Nucleus accumbens (tissue), 56 donors: Measurements from ENCODE around the gene TCTA.
A peak's percentile ranks its signal among the peaks of the same experiment; 100 is the strongest.

Experiments used
- DNase-seq, 56 donors: peaks; one replicate each; lab custom pipeline; 2025; lab: John Stamatoyannopoulos, UW

The TCTA gene

DNA sequence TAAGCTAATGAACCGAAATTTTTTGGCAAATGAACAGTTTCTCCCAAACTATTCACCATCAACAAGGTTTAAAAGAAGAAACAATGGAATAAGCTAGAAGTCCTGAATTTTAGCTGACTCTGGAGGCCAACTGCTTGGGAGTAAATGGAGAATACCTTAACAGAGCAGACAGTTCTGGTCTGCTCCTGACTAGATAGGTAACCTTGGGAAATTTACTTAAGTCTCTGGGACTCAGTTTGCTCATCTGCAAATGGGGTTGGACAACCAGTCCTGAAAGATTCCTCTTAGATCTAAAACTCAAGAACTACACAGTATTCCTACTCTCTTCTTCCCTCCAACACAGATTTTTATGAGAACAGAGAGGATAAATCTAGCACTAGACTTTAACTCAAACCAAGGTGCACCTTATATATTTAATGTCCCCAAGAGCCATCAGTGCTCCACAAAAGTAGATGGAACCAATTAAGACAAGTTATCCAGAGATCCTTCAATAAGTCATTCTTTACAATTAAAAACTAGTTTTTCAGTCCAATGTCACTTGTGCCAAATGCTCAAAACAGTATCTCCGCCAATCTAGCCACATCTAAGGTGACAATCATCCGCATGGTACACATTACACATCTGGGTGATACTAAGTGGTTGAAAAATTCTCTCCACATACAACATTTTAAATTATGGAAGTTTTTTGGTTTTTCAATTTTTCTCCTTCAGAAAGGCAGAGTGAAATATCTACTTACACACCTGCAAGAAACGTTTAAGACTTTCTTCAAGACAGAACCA is 2.0 kb upstream of the TCTA start:
- no peak for DNase-seq

DNA sequence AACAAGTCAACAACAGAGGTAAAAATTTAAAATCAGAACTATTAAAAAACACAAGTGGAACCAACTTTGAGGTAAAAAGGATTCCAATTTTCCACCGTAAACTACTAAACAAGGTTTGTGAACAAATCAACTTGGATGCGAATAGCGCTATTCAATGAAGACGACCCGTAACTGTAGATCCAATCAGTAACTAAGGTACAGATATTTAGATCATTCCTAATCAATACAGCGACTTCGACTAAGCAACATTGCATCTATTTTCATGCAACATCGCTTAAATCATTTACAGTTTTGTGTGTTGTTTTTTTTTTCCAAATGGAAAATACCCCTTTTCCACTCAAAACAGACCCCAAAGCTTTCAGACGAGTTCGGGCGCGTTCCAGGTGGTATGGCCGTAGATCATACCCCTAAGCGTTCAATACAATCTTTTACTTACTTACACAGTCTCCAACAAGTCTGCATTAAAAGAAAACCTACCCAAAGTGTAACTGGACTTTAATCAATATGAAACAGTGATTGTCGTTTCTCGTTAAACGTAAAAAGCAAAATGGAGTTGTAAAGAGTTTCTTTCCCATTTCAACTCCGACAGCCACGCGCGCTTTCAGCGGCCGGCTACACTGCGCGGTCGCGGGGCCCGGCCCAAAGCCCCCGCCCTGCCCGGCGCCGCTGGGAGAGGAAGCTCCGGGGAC is 1.2 kb upstream of the TCTA start:
- no peak for DNase-seq

DNA sequence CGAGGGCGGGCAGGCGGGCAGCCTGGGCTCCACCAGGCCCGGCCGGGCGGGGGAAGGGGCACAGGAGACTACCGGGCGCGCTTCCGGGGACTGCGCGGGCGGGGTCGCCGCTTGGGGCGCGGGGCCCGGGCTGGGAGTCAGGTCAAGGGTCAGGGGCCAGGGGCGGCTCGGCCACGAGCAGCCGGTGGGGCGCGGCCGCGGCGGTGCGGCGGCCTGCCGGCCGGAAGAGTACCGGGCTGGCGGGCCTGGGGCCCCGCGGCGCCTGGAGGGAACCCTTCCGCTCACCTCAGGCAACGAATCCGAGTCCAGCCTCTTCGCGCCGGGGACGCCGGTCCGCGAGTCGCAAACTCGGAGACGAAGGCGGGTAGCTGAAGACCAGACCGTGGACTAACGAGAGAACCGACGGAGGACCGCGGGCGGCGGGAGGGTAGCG is 672 bp upstream of the TCTA start:
- peak in 28 of 56 donors; percentile 3 to 80 (median 58) for DNase-seq

DNA sequence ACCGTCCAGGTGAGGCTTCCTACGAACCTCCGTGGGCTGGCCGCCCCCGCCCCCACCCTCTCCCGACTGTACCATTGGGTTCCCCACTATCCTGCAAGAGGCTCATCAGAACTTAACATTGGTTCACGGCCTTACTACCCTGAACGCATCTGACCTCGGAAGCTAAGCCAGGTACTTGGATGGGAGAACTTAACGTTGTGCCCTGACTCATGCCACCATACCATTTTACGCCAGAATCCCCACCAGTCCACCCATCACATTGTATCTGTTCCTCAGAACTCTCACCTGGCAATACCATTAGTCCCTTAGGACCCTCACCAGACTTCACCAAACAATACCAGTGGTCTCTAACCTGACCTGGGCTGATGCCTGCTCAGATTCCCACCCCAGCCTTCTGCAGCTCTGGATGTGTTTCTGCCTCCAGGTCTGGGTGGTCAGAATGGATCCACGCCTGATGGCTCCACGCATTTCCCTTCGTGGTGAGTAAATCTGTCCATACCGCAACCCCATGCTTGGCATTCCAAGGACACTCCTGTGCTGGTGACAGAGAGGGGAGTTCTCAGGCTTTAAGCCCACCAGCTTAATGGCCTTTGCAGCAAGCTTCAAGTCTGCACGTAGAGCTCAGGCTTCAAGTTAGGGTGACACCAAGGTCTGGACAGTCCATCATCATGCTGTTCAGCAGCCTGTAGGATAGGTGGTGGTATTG is 562 bp downstream of the TCTA start:
- no peak for DNase-seq

GRCh38 chr3:49413338-49413734 is 1.1 kb downstream of the TCTA start:
- no peak for DNase-seq

DNA sequence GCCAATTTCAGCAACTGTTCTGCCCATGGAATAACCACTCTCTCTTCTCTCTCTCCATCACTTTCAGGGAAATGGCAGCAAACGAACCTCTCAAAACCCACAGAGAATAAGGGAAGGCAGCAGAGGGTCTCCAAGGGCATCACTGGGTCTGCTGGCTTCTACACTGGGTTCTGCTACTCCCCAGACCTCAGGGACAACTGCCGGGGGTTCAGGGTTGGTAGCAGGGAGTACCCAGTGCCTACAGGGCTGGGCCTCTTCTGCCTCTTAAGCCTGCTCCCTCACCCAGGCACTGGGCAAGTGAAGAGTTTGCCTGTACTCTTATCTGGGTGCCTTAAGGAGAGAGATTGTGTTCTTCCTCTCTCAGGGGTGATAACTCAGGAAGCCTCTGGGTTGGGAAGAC is 2.5 kb downstream of the TCTA start:
- DNase-seq: no peak

GRCh38 chr3:49415931-49416601 is 3.8 kb downstream of the TCTA start:
- no peak for DNase-seq

GRCh38 chr3:49416867-49417266 is 4.6 kb downstream of the TCTA start:
- DNase-seq: no peak

GRCh38 chr3:49417516-49418120 is 5.4 kb downstream of the TCTA start:
- no peak for DNase-seq

DNA sequence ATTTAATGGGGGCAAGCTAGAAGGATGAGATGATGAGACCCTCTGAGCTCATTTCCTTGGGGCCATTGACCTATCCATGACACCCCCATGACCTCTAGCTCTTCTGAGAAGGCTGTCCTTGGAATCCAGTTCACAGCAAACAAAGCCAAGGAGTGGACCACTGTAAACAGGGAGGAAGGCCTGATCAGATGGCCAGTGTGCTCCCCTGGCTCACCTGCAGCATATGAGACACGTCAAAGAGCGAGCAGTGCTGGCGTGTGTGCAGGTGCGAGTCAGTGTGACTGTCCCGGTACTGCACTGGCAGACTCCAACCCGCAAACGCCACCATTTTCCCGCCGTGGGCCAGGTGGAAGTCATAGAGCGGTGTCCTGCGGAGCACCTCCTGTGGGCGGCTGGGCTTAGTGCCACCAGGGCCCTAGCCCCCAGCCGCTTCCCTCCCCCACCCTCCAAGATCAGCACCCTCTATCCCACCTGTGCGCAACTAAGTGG is 9.7 kb downstream of the TCTA start:
- DNase-seq: no peak

- peak in 23 of 56 donors; percentile 2 to 60 (median 21) for DNase-seq
Observed at GRCh38 chr3:49422379-49423248, 10.4 kb downstream of the TCTA start, which contains the start of gene AMT. Gene AMT, minus strand, starts transcription at chr3:49422473. Its CDS starts 23 bp downstream, at chr3:49422450.

DNA sequence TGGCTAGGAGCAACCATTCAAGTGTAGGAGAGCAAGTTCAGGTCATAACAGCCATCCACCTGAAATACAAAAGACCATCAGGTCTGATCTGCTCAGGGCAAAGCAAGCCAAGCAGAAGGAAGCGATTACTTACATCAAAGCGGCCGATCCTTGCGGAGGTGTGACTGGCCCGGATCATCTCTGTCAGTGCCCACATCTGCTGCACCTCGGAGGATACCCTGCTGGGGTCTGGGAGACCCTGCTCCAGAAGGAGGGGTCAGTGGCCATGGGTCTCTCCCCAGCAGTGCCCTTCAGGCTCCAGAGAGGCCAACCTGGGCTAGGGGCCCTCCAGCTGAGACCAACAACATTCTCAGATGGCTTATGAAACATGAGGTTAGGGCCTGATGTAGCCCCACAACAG is 12.6 kb downstream of the TCTA start:
- DNase-seq: no peak

DNA sequence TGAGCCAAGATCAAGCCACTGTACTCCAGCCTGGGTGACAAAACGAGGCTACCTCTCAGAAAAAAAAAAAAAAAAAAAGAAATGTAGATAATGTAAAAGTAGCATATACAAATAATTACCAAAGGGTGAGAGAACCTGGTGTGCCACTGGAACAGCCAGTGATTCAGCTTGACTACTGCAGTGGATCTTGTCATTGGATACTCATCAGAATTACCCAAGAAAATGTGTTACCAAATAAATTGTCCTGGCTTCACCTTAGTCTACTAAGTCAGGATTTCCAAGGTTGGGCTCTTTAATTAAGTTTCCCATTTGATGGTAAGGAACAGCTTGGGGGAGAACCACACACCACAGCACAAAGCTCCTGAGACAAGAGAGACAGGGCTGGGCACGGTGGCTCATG is 15.4 kb downstream of the TCTA start:
- DNase-seq: no peak

GRCh38 chr3:49428752-49429080 is 16.5 kb downstream of the TCTA start:
- DNase-seq: no peak

DNA sequence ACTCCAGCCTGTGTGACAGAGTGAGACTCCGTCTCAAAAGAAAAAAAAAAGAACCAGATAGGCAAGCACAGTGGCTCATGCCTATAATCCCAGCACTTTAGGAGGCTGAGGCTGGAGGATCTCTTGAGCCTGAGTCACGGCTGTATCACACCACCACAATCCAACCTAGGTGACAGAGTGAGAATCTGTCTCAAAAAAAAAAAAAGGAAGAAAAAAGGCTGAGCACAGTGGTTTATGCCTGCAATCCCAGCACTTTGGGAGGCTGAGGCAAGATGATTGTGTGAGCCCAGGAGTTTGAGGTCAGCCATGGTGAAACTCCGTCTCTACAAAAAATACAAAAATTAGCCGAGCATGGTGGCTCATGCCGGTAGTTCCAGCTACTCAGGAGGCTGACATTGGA is 22.5 kb downstream of the TCTA start:
- no peak for DNase-seq

DNA sequence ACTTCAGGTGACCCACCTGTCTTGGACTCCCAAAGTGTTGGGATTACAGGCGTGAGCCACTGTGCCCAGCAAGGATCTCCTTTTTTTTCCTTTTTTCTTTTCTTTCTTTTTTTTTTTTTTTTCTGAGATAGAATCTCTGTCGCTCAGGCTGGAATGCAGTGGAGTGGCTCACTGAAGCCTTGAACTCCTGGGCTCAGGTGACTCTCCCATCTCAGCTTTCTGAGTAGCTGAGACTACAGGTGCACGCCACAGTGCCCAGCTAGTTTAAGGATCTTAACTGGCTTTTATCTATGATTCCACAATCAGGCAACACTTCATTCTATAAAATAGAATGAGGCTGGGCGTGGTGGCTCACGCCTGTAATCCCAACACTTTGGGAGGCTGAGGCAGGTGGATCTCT is 33.2 kb downstream of the TCTA start:
- DNase-seq: no peak

GRCh38 chr3:49453621-49454020 is 41.4 kb downstream of the TCTA start:
- no peak for DNase-seq

GRCh38 chr3:49454458-49454857 is 42.2 kb downstream of the TCTA start:
- no peak for DNase-seq

DNA sequence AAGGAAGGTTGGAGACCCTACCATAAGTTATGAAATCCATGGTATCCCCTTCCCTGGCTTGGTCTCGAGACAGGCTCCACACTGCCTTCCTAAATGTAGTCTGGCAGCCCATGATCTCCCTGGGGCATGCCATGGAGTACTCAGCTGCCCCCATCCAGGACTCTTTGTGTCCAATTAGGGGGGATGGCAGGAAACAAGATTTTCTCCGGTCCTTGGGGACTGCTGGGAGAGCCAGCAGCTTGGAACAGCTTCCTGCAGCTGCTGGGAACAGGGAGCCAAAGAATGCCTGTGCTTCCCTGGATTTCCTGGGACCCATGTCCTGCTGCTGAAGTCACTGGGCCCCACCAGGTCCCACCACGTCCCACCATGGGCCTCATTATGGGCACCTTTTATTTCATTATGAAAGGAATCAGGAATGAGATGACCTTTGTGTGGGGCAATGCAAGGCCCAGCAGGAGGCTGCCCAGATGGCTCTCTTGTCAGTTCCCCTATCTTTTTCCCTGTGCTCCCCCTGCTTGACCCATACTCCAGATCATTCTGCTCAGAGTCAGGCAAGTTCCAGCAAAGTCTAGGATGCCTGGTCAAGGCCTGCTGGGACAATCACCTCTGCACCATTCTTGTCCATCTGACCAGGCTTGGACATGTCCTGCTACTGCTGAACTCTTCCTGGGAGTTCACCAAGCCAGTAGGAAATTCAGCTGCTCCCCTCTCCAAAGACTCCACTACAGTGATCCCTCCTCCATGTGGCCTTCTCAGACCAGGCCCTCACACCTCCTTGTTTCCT is 42.9 kb downstream of the TCTA start:
- no peak for DNase-seq
